ENCODE data around the gene LHFPL3.

Gene LHFPL3

GRCh38 chr7:104801022-104801421 lies 472.6 kb downstream of the LHFPL3 start:
- no peaks in the 10 kb centered on the region for H3K27me3 ChIP-seq (ENCODE audit: insufficient read depth, low read depth, severe bottlenecking)
- no peak overlapping the region for H3K4me3 ChIP-seq (ENCODE audit: low read depth, low read length)
- DNase-seq: no peak
- TF ChIP-seq CTCF (IDR thresholded peaks at IDR 0.05; ENCODE audit: low read depth, low read length): no peak
- H3K36me3 ChIP-seq: no peaks in the 10 kb centered on the region
- no peak overlapping the region for H3K27ac ChIP-seq
- H3K9me3 ChIP-seq (ENCODE audit: severe bottlenecking): no peaks in the 10 kb centered on the region

- H3K27ac ChIP-seq: no peak overlapping the region
- no peaks in the 10 kb centered on the region for H3K36me3 ChIP-seq
- H3K27me3 ChIP-seq (ENCODE audit: insufficient read depth, low read depth, severe bottlenecking): no peaks in the 10 kb centered on the region
- no peak for TF ChIP-seq CTCF (IDR thresholded peaks at IDR 0.05; ENCODE audit: low read depth, low read length)
- H3K4me3 ChIP-seq (ENCODE audit: low read depth, low read length): no peak overlapping the region
- no peak for DNase-seq
- H3K9me3 ChIP-seq (ENCODE audit: severe bottlenecking): peaks cover 4% of the 10 kb centered on the region
Observed at GRCh38 chr7:104803931-104804330, 475.5 kb downstream of the LHFPL3 start.

- Histone ChIP-seq H3K9me3 (ENCODE audit: severe bottlenecking) (peaks cover 4% of the 10 kb centered on the region), H3K36me3 (no peaks in the 10 kb centered on the region), H3K27ac (no peak overlapping the region; the same call in 1 of the 2 replicates), H3K27me3 (ENCODE audit: insufficient read depth, low read depth, severe bottlenecking) (no peaks in the 10 kb centered on the region), H3K4me3 (ENCODE audit: low read depth, low read length) (no peak overlapping the region)
- no peak for TF ChIP-seq CTCF (IDR thresholded peaks at IDR 0.05; ENCODE audit: low read depth, low read length)
- DNase-seq: no peak
Observed at GRCh38 chr7:104804696-104805095, 476.3 kb downstream of the LHFPL3 start.

GRCh38 chr7:104805449-104806317 lies 477.3 kb downstream of the LHFPL3 start:
- peak overlapping the region; percentile 1; the same call in 1 of the 2 replicates for H3K4me3 ChIP-seq (ENCODE audit: low read depth, low read length)
- peak overlapping the region; percentile 73 for H3K27ac ChIP-seq
- no peaks in the 10 kb centered on the region for H3K27me3 ChIP-seq (ENCODE audit: insufficient read depth, low read depth, severe bottlenecking)
- no peaks in the 10 kb centered on the region for H3K36me3 ChIP-seq
- H3K9me3 ChIP-seq (ENCODE audit: severe bottlenecking): peaks cover 4% of the 10 kb centered on the region
- TF ChIP-seq CTCF (IDR thresholded peaks at IDR 0.05; ENCODE audit: low read depth, low read length): no peak
- peak; percentile 57 for DNase-seq

- no peak for TF ChIP-seq CTCF (IDR thresholded peaks at IDR 0.05; ENCODE audit: low read depth, low read length)
- no peaks in the 10 kb centered on the region for H3K27me3 ChIP-seq (ENCODE audit: insufficient read depth, low read depth, severe bottlenecking)
Observed at GRCh38 chr7:104807671-104808070, 479.3 kb downstream of the LHFPL3 start.

More at GRCh38 chr7:104807671-104808070, 479.3 kb downstream of the LHFPL3 start:
- H3K36me3 ChIP-seq: no peaks in the 10 kb centered on the region
- no peak overlapping the region for H3K4me3 ChIP-seq (ENCODE audit: low read depth, low read length)
- no peak overlapping the region for H3K27ac ChIP-seq
- H3K9me3 ChIP-seq (ENCODE audit: severe bottlenecking): peaks cover 4% of the 10 kb centered on the region
- no peak for DNase-seq
